H9 (cell line): ENCODE results near the gene HLF. TPM values are rescaled to one million over a fixed set of nuclear protein-coding genes. Genes with fewer than 3 reads are reported as not detected.

Source experiments
- DNase-seq: peaks from one replicate; pipeline ENCODE4 v3.0.0-alpha.2; 2017
- H2AFZ ChIP-seq: one replicate; pipeline ENCODE4 v1.6.1; 2013; ENCODE audit warnings: mild to moderate bottlenecking, low read length, control low read depth, moderate library complexity
- H2AK5ac ChIP-seq: 2 replicates; pipeline ENCODE4 v1.6.1; 2013; ENCODE audit warnings: low read length, control low read depth, mixed read lengths; ENCODE audit not compliant: insufficient read length
- H2BK120ac ChIP-seq: one replicate; pipeline ENCODE4 v1.6.1; 2013; ENCODE audit warnings: low read depth, mild to moderate bottlenecking, low read length, control low read depth, inconsistent platforms; ENCODE audit not compliant: poor library complexity, severe bottlenecking
- H2BK12ac ChIP-seq: 2 replicates; pipeline ENCODE4 v1.6.1; 2013; ENCODE audit warnings: low read length, control low read depth, mixed read lengths, low read depth; ENCODE audit not compliant: insufficient read length
- H2BK15ac ChIP-seq: 2 replicates; pipeline ENCODE4 v1.6.1; 2013; ENCODE audit warnings: low read depth, low read length, control low read depth
- H2BK20ac ChIP-seq: one replicate; pipeline ENCODE4 v1.6.1; 2013; ENCODE audit warnings: low read depth, mild to moderate bottlenecking, low read length, control low read depth, inconsistent platforms; ENCODE audit not compliant: poor library complexity, severe bottlenecking
- H2BK5ac ChIP-seq: 2 replicates; pipeline ENCODE4 v1.6.1; 2013; ENCODE audit warnings: low read length, control low read depth, mixed read lengths; ENCODE audit not compliant: insufficient read length
- H3K14ac ChIP-seq: 2 replicates; pipeline ENCODE4 v1.6.1; 2013; ENCODE audit warnings: low read length, control low read depth; ENCODE audit not compliant: insufficient read depth
- H3K18ac ChIP-seq: 2 replicates; pipeline ENCODE4 v1.6.1; 2013; ENCODE audit warnings: low read depth, mild to moderate bottlenecking, mixed read lengths, low read length, control low read depth; ENCODE audit not compliant: insufficient read length
- H3K23ac ChIP-seq: 2 replicates; pipeline ENCODE4 v1.6.1; 2013; ENCODE audit warnings: low read length, control low read depth, mixed read lengths, low read depth; ENCODE audit not compliant: insufficient read length
- H3K23me2 ChIP-seq: 2 replicates; pipeline ENCODE4 v1.6.1; 2013; ENCODE audit warnings: low read depth, mild to moderate bottlenecking, mixed read lengths, low read length, control low read depth; ENCODE audit not compliant: insufficient read length, poor library complexity, severe bottlenecking
- H3K27ac ChIP-seq: 2 replicates; pipeline ENCODE4 v1.5.1; 2013; ENCODE audit warnings: low read length, control low read depth, mixed read lengths, low read depth; ENCODE audit not compliant: insufficient read length
- H3K27me3 ChIP-seq: 2 replicates; pipeline ENCODE4 v1.6.1; 2013; ENCODE audit warnings: low read length, control low read depth, inconsistent platforms; ENCODE audit not compliant: insufficient read depth
- H3K4ac ChIP-seq: 2 replicates; pipeline ENCODE4 v1.6.1; 2013; ENCODE audit warnings: low read depth, mild to moderate bottlenecking, control low read depth, inconsistent platforms, low read length, moderate library complexity
- H3K4me1 ChIP-seq: 2 replicates; pipeline ENCODE4 v1.6.1; 2013; ENCODE audit warnings: low read length, control low read depth, inconsistent platforms; ENCODE audit not compliant: insufficient read depth
- H3K4me2 ChIP-seq: 2 replicates; pipeline ENCODE4 v1.6.1; 2013; ENCODE audit warnings: low read length, control low read depth, mixed read lengths; ENCODE audit not compliant: insufficient read length, insufficient read depth
- H3K56ac ChIP-seq: 2 replicates; pipeline ENCODE4 v1.6.1; 2013; ENCODE audit warnings: low read depth, mild to moderate bottlenecking, mixed read lengths, low read length, control low read depth; ENCODE audit not compliant: insufficient read length
- H3K79me1 ChIP-seq: 2 replicates; pipeline ENCODE4 v1.6.1; 2013; ENCODE audit warnings: low read depth, mild to moderate bottlenecking, moderate library complexity, low read length, control low read depth, inconsistent platforms; ENCODE audit not compliant: insufficient read depth, poor library complexity, severe bottlenecking
- H3K79me2 ChIP-seq: 2 replicates; pipeline ENCODE4 v1.6.1; 2013; ENCODE audit warnings: low read length, control low read depth, inconsistent platforms; ENCODE audit not compliant: insufficient read depth
- H3K9ac ChIP-seq: 2 replicates; pipeline ENCODE4 v1.6.1; 2013; ENCODE audit warnings: low read length, control low read depth, mixed read lengths; ENCODE audit not compliant: insufficient read length; ENCODE audit errors: extremely low read depth
- H3K9me3 ChIP-seq: one replicate; pipeline ENCODE4 v1.6.1; 2013; ENCODE audit warnings: low read depth, low read length, inconsistent platforms; ENCODE audit not compliant: control insufficient read depth
- H3T11ph ChIP-seq: one replicate; pipeline ENCODE4 v1.6.1; 2013; ENCODE audit warnings: mild to moderate bottlenecking, low read length, control low read depth, inconsistent platforms
- H4K20me1 ChIP-seq: one replicate; pipeline ENCODE4 v1.6.1; 2013; ENCODE audit not compliant: control insufficient read depth, insufficient read length, insufficient read depth
- H4K5ac ChIP-seq: 2 replicates; pipeline ENCODE4 v1.6.1; 2013; ENCODE audit warnings: low read depth, mild to moderate bottlenecking, mixed read lengths, low read length, control low read depth; ENCODE audit not compliant: insufficient read length
- H4K8ac ChIP-seq: replicated peaks from 2 replicates; pipeline ENCODE4 v1.6.1; 2013; ENCODE audit warnings: low read length, control low read depth, mixed read lengths, low read depth; ENCODE audit not compliant: insufficient read length
- H4K91ac ChIP-seq: 2 replicates; pipeline ENCODE4 v1.6.1; 2013; ENCODE audit warnings: low read depth, mild to moderate bottlenecking, moderate library complexity, mixed read lengths, low read length, control low read depth; ENCODE audit not compliant: insufficient read length
- H3K27ac Mint-ChIP-seq, 3 experiments: 2 replicates in 2 of 3; 3 replicates in 1 of 3; pipeline ENCODE4 v1.8.0; 2020 to 2021; ENCODE audit warnings: mixed read lengths in 3 of 3, mild to moderate bottlenecking in 1 of 3, moderate library complexity in 1 of 3
- H3K27me3 Mint-ChIP-seq: 2 replicates; pipeline ENCODE4 v1.8.0; 2021; ENCODE audit warnings: low read depth, mild to moderate bottlenecking, moderate library complexity, mixed read lengths
- H3K36me3 Mint-ChIP-seq, 3 experiments: 2 replicates in 2 of 3; 3 replicates in 1 of 3; pipeline ENCODE4 v1.8.0; 2020 to 2021; ENCODE audit warnings: low read depth in 3 of 3, mixed read lengths in 3 of 3; ENCODE audit not compliant: insufficient read depth in 1 of 3
- H3K4me1 Mint-ChIP-seq, 2 experiments: 2 replicates each; pipeline ENCODE4 v1.8.0; 2020; ENCODE audit warnings: mixed read lengths in 2 of 2
- H3K4me3 Mint-ChIP-seq, 2 experiments: 2 replicates in 1 of 2; 3 replicates in 1 of 2; pipeline ENCODE4 v1.8.0; 2020 to 2021; ENCODE audit warnings: mild to moderate bottlenecking in 2 of 2, mixed read lengths in 2 of 2, moderate library complexity in 1 of 2
- H3K9me3 Mint-ChIP-seq, 2 experiments: 2 replicates in 1 of 2; 3 replicates in 1 of 2; pipeline ENCODE4 v1.8.0; 2020; ENCODE audit warnings: mild to moderate bottlenecking in 2 of 2, mixed read lengths in 2 of 2, moderate library complexity in 1 of 2
- WGBS: extraction: QIAGEN DNeasy Blood & Tissue Kit; methylation state at CpG from one replicate; pipeline ENCODE4 v1.1.7; 2013; ENCODE audit warnings: missing lambda C conversion rate, low lambda C conversion rate, mixed read lengths; ENCODE audit not compliant: insufficient read length; ENCODE audit errors: extremely low coverage; 5-methylcytosine and 5-hydroxymethylcytosine counted together
- total RNA-seq: library from RNA; stranded (reverse); gene quantifications from 2 replicates; pipeline ENCODE4 v1.2.1, GENCODE V29; 2021
- TF ChIP-seq, protein P1 (sequence below): fragments of 200-600 bp; sonication (generic); conservative IDR thresholded peaks from 3 replicates; pipeline ENCODE4 v1.8.0; 2021; ENCODE audit warnings: antibody characterized with exemption, mild to moderate bottlenecking

The HLF gene
- total RNA-seq, 1 experiment from 2014 or later = 0.17 TPM

DNA sequence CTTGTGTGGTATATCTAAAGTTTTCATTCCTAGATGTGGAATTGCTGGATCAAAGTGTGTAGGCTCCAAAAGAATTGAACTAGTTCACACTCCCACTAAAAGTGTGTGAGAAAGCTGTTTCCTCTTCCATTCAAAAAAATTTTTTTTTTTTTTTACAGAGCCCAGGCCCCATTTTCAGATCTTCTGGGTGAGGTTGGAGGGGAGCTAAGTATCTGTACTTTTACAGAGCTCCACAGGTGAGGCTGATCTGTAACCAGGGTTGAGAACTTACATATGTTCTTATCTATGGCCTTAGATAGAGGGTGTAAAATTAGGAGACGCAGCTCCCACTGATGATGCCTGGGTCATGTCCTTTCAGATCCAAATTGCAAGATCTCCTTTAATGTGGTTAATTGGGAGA, 31.9 kb downstream of the HLF start:
- Histone ChIP-seq H3K4ac (no peak overlapping the region), H2BK15ac (no peak overlapping the region), H2BK120ac (no peak overlapping the region), H3K23me2 (no peaks in the 10 kb centered on the region), H4K91ac (no peak overlapping the region), H2AFZ (no peak overlapping the region), H2BK12ac (no peak overlapping the region), H3K9ac (no peak overlapping the region), H3K27me3 (no peaks in the 10 kb centered on the region), H3K79me1 (no peaks in the 10 kb centered on the region), H2AK5ac (no peak overlapping the region), H3K23ac (no peak overlapping the region), H3K4me2 (no peak overlapping the region), H3K14ac (no peak overlapping the region), H3T11ph (no peak overlapping the region), H3K79me2 (no peaks in the 10 kb centered on the region), H2BK5ac (no peak overlapping the region), H4K5ac (no peak overlapping the region), H3K56ac (no peak overlapping the region), H2BK20ac (no peak overlapping the region), H3K18ac (no peak overlapping the region), H3K27ac (no peak overlapping the region), H3K4me1 (no peaks in the 10 kb centered on the region), H4K8ac (no peak overlapping the region), H4K20me1 (no peaks in the 10 kb centered on the region), H3K9me3 (no peaks in the 10 kb centered on the region)
- DNase-seq = no peak
- H3K4me1 Mint-ChIP-seq = no peaks in the 10 kb centered on the region
- WGBS = no CpG with 5 or more reads among the region's 1 CpG
- H3K27me3 Mint-ChIP-seq = no peaks in the 10 kb centered on the region; the same call in 1 of the 2 replicates
- no peak overlapping the region for H3K4me3 Mint-ChIP-seq
- no peaks in the 10 kb centered on the region for H3K9me3 Mint-ChIP-seq
- TF ChIP-seq, protein P1, sequence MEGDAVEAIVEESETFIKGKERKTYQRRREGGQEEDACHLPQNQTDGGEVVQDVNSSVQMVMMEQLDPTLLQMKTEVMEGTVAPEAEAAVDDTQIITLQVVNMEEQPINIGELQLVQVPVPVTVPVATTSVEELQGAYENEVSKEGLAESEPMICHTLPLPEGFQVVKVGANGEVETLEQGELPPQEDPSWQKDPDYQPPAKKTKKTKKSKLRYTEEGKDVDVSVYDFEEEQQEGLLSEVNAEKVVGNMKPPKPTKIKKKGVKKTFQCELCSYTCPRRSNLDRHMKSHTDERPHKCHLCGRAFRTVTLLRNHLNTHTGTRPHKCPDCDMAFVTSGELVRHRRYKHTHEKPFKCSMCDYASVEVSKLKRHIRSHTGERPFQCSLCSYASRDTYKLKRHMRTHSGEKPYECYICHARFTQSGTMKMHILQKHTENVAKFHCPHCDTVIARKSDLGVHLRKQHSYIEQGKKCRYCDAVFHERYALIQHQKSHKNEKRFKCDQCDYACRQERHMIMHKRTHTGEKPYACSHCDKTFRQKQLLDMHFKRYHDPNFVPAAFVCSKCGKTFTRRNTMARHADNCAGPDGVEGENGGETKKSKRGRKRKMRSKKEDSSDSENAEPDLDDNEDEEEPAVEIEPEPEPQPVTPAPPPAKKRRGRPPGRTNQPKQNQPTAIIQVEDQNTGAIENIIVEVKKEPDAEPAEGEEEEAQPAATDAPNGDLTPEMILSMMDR = no peak
- no peak overlapping the region for H3K27ac Mint-ChIP-seq
- H3K36me3 Mint-ChIP-seq = no peaks in the 10 kb centered on the region
